ENCODE measurements around the gene PSMA4. TPM values are rescaled to one million over a fixed set of nuclear protein-coding genes. Genes with fewer than 3 reads are reported as not detected.
"Not testable (repeated sequence)": the region's sequence is repeated elsewhere in the genome, so short reads cannot be mapped to it uniquely, and the experiment has no call there.

The PSMA4 gene
- total RNA-seq, 1 donor from 2014 or later = 105 TPM

DNA sequence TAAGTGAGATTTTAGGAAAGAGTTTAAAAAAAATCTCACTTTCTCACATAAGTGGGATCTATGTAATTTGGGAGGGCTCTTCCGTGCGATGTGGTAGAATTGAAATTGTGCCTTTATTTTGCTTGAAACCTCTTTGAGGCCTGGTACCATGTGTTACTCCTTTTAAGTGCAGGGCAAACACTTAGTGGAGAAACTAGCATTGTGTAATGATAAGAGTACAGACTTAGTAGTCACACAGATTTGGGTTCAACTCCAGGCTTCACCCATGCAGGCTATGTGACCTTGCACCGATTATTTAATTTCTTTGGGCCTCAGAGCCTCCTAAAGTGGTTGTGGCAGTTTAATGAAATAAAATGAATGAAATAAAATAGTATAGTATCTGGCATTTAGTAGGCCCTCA is 2.4 kb downstream of the PSMA4 start:
- intact Hi-C loops (cut with DNase I) = no loop called here
- no peak for DNase-seq (ENCODE audit: low spot score)

DNA sequence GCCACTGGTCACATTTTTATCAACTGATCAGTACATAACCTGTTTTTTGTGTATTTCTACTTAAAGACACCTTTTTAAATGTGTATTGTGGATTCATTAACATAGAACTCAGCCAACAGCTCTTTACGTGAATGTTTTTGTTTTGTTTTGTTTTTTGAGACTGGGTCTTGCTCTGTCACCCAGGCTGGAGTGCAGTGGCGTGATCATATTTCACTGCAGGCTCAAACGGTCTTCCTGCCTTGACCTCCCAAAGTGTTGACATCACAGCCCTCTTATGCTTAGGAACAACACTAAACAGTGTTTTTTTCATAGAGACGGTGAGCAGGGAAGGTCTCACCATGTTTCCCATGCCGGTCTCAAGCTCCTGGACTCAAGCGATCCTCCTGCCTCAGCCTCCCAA is 9.9 kb downstream of the PSMA4 start:
- intact Hi-C loops (cut with DNase I) = no loop called here
- DNase-seq (ENCODE audit: low spot score) = no peak

DNA sequence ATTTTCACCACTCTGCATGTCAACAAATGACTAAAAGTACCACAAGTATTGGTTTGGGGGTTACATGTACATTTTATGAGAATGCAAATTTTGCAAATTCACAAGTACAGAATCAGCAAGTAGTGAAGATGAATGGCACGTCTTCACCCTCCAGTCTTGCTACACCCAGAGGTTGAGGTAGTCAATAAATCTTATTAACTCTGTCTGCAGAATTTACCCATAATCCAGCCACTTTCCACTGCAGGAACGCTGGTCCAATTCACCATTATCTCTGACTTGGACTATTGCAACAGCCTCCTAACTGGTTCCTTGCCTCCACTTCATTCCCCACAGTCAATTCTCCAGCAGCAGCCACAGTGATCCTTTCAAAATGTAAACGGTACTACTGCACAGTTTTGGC is 10.6 kb downstream of the PSMA4 start:
- DNase-seq (ENCODE audit: low spot score) = no peak
- intact Hi-C loops (cut with DNase I) = no loop called here

- no peak for DNase-seq (ENCODE audit: low spot score)
- intact Hi-C loops (cut with DNase I) = no loop called here
Observed at GRCh38 chr15:78551902-78552301, 11.7 kb downstream of the PSMA4 start.

DNA sequence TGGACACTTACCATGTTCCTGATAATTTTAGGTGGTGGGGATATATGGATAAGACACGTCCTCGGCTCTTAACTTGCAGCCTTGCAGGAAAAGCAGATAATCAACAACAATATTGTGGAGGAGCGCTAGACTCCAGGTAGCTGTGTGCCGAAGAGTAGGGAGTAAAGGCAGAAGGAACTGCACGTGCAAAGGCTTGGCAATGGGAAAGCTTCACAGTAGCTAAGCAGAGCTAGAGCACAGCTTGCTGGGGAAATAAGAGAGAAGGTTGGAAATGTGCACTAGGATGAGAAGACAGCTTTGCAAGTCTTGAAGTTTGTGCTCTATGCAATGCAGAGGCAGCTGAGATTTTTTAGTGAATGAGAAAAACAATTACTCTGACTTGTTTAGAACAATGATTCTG is 12.4 kb downstream of the PSMA4 start:
- DNase-seq (ENCODE audit: low spot score) = no peak
- intact Hi-C loops (cut with DNase I) = no loop called here

DNA sequence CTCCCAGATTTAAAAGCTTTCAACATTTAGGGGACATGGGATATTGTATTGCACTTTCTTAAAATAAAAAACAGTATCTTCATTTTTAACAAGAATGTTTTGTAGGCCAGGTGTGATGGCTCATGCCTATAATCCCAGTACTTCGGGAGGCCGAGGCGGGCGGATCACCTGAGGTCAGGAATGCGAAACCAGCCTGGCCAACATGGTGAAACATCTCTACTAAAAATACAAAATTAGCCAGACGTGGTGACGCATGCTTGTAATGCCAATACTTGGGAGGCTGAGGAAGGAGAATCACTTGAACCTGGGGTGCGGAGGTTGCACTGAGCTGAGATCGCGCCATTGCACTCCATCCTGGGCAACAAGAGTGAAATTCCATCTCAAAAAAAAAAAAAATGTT is 20.0 kb downstream of the PSMA4 start:
- intact Hi-C loops (cut with DNase I); DNase-seq (ENCODE audit: low spot score): not testable (repeated sequence)

DNA sequence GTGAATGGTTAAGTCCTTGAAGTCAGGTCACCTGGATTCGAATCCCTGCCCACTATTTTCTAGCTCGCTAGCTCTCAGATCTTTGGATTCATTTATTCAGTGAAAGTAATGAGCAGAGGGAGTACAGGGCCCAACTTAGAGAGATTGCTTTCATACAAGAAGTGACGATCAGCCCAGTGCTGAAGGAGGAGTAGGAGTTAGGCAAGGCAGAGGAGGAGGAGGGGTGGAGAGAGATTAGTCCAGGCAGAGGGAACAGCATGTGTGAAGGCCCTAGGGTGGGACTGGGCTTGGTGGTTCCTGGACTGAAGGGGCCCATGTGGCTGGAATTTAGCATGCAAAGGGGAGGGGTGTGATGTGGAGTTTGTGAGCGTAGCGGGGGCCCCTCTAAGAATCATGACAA is 21.2 kb downstream of the PSMA4 start:
- DNase-seq (ENCODE audit: low spot score) = no peak
- intact Hi-C loops (cut with DNase I) = no loop called here

DNA sequence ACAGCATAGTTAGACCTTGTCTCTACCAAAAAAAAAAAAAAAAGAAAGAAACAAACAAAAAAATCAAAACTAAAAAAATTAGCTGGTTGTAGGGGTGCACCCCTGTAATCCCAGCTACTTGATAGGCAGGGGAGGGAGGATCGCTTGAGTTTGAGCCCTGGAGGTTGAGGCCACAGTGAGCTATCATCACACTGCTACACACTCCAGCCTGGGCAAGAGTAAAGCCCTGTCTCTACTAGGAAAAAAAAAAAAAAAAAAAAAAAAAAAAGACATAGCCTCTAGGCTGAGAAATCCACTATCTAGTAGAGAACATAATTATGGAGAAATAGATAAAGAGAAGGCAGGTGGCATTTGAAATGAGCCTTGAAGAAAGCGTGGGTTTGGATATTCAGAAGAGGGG is 22.8 kb downstream of the PSMA4 start:
- DNase-seq (ENCODE audit: low spot score) = no peak
- intact Hi-C loops (cut with DNase I) = no loop called here

DNA sequence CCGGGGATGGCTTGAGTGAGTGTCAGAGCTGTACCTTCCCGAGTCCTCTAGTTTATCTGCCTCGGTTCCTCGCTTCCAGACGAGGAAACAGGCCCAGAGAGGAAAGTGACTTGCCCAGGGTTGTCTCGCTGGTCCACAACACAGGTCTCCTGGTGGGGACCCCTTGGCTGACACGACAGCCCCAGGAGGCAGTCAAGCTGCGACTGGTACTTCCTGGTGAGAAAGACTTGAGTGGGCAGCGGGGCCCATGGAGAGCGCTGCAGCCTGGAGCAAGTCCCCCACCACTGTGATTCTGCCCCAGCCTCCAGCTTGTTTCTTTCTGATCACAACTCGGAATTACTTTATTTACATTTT is 24.5 kb downstream of the PSMA4 start:
- intact Hi-C loops (cut with DNase I) = no loop called here
- no peak for DNase-seq (ENCODE audit: low spot score)

- intact Hi-C loops (cut with DNase I) = no loop called here
- DNase-seq (ENCODE audit: low spot score) = peak; percentile 87
Observed at GRCh38 chr15:78565097-78565950, 25.1 kb downstream of the PSMA4 start, which contains the start of gene CHRNA5. TSS of gene CHRNA5 (plus strand) at chr15:78565520. CDS start at chr15:78565720, 200 bp downstream.

- intact Hi-C loops (cut with DNase I) = no loop called here
- DNase-seq (ENCODE audit: low spot score) = no peak
Observed at GRCh38 chr15:78565951-78566774, 25.9 kb downstream of the PSMA4 start.

DNA sequence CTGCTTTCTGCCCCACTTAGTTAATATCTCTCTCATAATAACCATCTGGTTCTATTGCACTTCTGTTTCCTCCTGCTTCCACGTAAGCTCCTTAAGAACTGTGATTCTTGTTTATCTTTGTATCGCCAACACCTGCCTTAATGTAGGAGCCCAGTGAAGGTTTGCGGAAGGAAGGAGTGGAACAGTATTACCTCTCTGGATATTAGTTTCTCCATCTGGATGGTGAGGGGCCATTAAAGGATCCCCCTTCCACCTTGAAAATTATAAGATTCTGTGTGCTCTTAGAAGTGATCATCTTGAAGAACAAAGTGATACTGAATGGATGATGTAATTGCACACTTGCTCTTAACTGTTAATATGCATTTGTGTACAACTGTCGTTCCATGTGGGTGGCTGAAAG is 27.3 kb downstream of the PSMA4 start:
- intact Hi-C loops (cut with DNase I) = no loop called here

GRCh38 chr15:78570710-78571109 is 30.5 kb downstream of the PSMA4 start:
- intact Hi-C loops (cut with DNase I) = no loop called here
- DNase-seq (ENCODE audit: low spot score) = no peak

More for the DNA sequence above, 27.3 kb downstream of the PSMA4 start:
- DNase-seq (ENCODE audit: low spot score) = no peak

DNA sequence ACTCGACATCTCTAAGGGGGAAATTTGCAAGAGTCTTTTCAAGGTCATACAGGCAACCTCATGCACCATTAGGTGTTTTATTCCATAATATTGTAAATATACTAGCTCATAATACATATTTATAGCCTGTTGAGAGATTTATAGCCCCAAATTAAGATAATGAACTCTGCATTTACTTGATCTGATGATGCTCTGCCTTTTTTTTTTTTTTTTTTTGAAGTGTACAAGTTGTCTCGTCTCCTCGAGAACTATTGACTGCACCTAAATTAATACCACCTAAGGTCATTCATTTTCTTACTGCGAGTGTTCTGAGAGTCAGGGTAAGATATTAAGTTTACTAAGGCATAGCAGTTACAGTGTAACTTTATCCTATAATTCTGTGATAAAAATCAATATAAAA is 31.1 kb downstream of the PSMA4 start:
- intact Hi-C loops (cut with DNase I) = no loop called here
- DNase-seq (ENCODE audit: low spot score) = no peak

DNA sequence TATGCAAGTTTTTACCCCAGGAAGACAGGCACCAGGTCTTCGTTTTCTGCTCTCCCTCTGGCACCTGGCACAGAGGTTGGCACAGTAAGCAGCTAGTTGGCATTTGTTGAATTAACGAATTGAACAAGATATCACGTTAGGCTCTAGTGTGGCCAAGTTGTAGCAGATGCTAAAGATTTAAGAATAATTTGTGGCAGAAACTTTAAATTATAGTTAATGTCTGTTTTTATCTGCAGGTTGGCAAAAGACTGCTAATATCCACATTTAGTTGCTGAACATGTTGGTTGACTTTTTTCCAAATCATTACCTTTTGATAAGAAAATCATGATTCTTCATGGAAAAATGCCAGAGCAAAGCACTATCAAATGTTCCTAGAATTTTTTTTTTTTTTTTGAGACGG is 33.2 kb downstream of the PSMA4 start:
- intact Hi-C loops (cut with DNase I) = no loop called here
- DNase-seq (ENCODE audit: low spot score) = no peak

GRCh38 chr15:78574944-78575343 is 34.7 kb downstream of the PSMA4 start:
- intact Hi-C loops (cut with DNase I) = no loop called here
- no peak for DNase-seq (ENCODE audit: low spot score)

GRCh38 chr15:78597583-78597982 is 57.3 kb downstream of the PSMA4 start:
- intact Hi-C loops (cut with DNase I) = no loop called here
- DNase-seq (ENCODE audit: low spot score) = no peak

DNA sequence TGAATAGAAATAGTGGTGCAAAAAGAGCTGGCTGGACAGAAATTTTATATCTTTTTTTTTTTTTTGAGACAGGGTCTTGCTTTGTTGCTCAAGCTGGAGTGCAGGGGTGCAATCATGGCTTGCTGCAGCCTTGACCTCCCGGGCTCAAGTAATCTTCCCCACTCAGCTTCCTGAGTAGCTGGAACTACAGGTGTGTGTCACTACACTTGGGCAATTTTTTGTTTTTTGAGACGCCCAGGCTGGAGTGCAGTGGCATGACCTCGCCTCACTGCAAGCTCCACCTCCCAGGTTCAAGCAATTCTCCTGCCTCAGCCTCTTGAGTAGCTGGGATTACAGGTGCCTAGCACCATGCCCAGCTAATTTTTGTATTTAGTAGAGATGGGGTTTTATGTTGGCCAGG is 58.1 kb downstream of the PSMA4 start:
- DNase-seq (ENCODE audit: low spot score) = no peak
- intact Hi-C loops (cut with DNase I) = no loop called here

DNA sequence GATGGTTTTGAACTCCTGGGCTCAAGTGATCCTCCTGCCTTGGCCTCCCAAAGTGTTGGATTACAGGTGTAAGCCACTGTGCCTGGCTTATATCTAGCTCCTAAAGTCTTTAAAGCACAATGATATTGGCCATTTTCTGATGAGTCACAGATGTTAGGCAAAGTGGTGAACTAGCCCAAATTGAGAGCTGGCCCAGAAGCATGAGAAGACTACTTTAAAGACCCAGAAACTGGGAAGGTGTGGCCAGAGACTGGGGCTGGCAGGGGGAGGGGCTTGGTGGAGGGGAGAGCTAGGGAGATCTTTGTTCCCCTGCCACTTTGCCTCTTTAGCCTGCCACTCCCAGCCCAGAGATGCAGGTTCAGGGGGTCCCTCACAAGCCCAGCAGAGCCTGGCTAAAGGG is 58.9 kb downstream of the PSMA4 start:
- intact Hi-C loops (cut with DNase I) = no loop called here
- DNase-seq (ENCODE audit: low spot score) = no peak
